Loucy (cell line): Measurements from ENCODE around the gene UNC13C.

Experiments
- CTCF ChIP-seq: fragments of 200-600 bp; sonication (generic); conservative IDR thresholded peaks from 2 replicates; pipeline ENCODE4 v1.5.1; 2014; ENCODE audit warnings: mild to moderate bottlenecking, antibody characterized with exemption, low read length
- EZH2phosphoT487 ChIP-seq: fragments of 200-600 bp; IDR thresholded peaks from 2 replicates; pipeline ENCODE4 v1.6.1; 2018; ENCODE audit warnings: antibody characterized with exemption, mild to moderate bottlenecking, moderate library complexity, borderline replicate concordance

DNA sequence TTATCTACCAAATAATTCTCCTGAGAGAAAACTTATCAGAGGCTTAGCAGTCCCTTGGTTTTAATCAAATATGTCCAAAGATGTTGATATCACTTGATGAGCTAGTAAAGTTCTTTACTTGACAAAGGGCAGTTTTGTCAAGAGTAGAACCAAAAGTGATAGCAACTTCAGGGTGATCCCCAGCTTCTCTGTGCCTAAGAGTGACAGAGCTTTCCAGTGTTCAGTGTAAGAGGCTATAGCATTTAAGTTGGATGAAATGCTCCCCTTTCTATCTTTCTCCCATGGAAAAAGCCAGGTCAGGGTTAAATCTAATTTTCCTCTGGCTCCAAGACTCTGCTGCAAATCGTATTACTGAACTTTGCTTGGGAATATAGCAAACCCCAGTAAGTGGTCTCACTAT, 120.8 kb downstream of the UNC13C start:
- TF ChIP-seq CTCF (no peak), EZH2phosphoT487 (no peak)
